Peyer's patch (tissue), 4 donors: ENCODE data around the gene SPACA4.

Experiments
- POLR2A ChIP-seq, 2 donors: fragments of 450-650 bp; IDR thresholded peaks; one replicate each; pipeline ENCODE4 v1.5.1; 2017; ENCODE audit warnings: antibody characterized with exemption in 2 of 2, mild to moderate bottlenecking in 2 of 2, moderate library complexity in 2 of 2
- TF ChIP-seq, protein P1 (sequence below), 6 experiments: fragments of 450-650 bp in 4 of 6; fragments of 200-600 bp in 2 of 6; sonication (generic) in 1 of 6; IDR thresholded peaks; one replicate each; pipeline ENCODE4 v1.5.1; 2017 to 2019; ENCODE audit warnings: antibody characterized with exemption in 6 of 6, mild to moderate bottlenecking in 3 of 6, moderate library complexity in 1 of 6

DNA sequence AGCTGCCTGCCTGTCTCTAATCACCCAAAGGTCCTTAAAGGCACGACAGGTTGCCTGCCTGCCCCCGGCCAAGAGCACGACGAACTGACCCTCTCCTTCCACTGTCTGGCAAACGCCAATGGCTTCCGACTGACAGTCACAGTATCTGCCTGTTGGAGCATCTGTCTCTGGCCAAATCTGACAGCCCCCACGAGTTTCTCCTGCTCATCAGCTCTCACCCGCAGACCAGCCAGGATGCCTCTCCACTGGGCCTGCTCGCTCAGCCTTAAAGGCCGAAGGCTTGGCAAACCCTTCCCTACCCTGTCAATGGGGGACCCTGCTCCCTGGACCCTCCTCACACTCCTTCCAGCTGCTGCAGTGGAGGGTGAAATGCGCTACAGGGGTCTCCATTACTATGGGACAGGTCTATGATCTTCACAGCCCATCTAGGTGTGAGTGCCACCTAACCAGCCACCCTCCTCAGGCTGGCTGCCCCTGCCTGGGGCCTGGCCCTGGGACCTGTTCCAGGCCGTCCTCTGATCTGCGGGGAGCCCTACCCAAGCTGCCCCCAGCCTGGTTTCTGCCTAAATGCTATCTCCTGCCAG is 7.4 kb downstream of the SPACA4 start:
- no peak for TF ChIP-seq POLR2A (IDR thresholded peaks at IDR 0.05)
- TF ChIP-seq, protein P1, sequence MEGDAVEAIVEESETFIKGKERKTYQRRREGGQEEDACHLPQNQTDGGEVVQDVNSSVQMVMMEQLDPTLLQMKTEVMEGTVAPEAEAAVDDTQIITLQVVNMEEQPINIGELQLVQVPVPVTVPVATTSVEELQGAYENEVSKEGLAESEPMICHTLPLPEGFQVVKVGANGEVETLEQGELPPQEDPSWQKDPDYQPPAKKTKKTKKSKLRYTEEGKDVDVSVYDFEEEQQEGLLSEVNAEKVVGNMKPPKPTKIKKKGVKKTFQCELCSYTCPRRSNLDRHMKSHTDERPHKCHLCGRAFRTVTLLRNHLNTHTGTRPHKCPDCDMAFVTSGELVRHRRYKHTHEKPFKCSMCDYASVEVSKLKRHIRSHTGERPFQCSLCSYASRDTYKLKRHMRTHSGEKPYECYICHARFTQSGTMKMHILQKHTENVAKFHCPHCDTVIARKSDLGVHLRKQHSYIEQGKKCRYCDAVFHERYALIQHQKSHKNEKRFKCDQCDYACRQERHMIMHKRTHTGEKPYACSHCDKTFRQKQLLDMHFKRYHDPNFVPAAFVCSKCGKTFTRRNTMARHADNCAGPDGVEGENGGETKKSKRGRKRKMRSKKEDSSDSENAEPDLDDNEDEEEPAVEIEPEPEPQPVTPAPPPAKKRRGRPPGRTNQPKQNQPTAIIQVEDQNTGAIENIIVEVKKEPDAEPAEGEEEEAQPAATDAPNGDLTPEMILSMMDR (IDR thresholded peaks at IDR 0.05) = no peak
